Stimulated activated CD4-positive, alpha-beta T cell treated with anti-CD3 and anti-CD28 coated beads, TNF-alpha, amount 100 ng/mL, for 4 hours (primary cell): Measurements from ENCODE around the gene SRSF8.
"Not testable (repeated sequence)": the region's sequence is repeated elsewhere in the genome, so short reads cannot be mapped to it uniquely, and the experiment has no call there.

ENCODE experiments used
- DNase-seq, 3 experiments: peaks; one replicate each; pipeline ENCODE4 v3.0.0-alpha.2; 2020; ENCODE audit warnings: low read depth in 3 of 3

Gene SRSF8

GRCh38 chr11:95066716-95067038 is at the start of gene SRSF8:
Gene SRSF8, plus strand, starts transcription at chr11:95066919. Its CDS starts 308 bp downstream, at chr11:95067227.
- DNase-seq: no peak

GRCh38 chr11:95021468-95021867 is 45.3 kb upstream of the SRSF8 start:
- not testable (repeated sequence) for DNase-seq

GRCh38 chr11:95024958-95025357 is 41.8 kb upstream of the SRSF8 start, which contains the start of gene KDM4E:
Gene KDM4E, plus strand, starts transcription at chr11:95025258. Its CDS starts 300 bp downstream, at chr11:95025558.
- DNase-seq: no peak

- not testable (repeated sequence) for DNase-seq
Measured at GRCh38 chr11:95025594-95025993, 41.1 kb upstream of the SRSF8 start.

- no peak for DNase-seq
Measured at GRCh38 chr11:95028357-95028756, 38.4 kb upstream of the SRSF8 start.

- DNase-seq: no peak
Measured at GRCh38 chr11:95033051-95033450, 33.7 kb upstream of the SRSF8 start.

- no peak for DNase-seq
Measured at GRCh38 chr11:95035316-95035715, 31.4 kb upstream of the SRSF8 start.

- not testable (repeated sequence) for DNase-seq
Measured at GRCh38 chr11:95037356-95038035, 29.2 kb upstream of the SRSF8 start.

GRCh38 chr11:95042239-95042638 is 24.5 kb upstream of the SRSF8 start:
- DNase-seq: no peak

GRCh38 chr11:95042906-95043305 is 23.8 kb upstream of the SRSF8 start:
- DNase-seq: no peak

- DNase-seq: no peak
Measured at GRCh38 chr11:95044010-95044409, 22.7 kb upstream of the SRSF8 start.

- no peak for DNase-seq
Measured at GRCh38 chr11:95045812-95046211, 20.9 kb upstream of the SRSF8 start.

GRCh38 chr11:95049122-95049521 is 17.6 kb upstream of the SRSF8 start, which contains the start of gene KDM4F:
Gene KDM4F, plus strand, starts transcription at chr11:95049422.
- DNase-seq: not testable (repeated sequence)

GRCh38 chr11:95050595-95051202 is 16.0 kb upstream of the SRSF8 start:
- DNase-seq: no peak

- DNase-seq: no peak
Measured at GRCh38 chr11:95054356-95054755, 12.4 kb upstream of the SRSF8 start.

- no peak for DNase-seq
Measured at GRCh38 chr11:95055283-95055897, 11.3 kb upstream of the SRSF8 start.

GRCh38 chr11:95057959-95058358 is 8.8 kb upstream of the SRSF8 start:
- DNase-seq: no peak

- DNase-seq: no peak
Measured at GRCh38 chr11:95058621-95059020, 8.1 kb upstream of the SRSF8 start.

- no peak for DNase-seq
Measured at GRCh38 chr11:95059046-95059445, 7.7 kb upstream of the SRSF8 start.

GRCh38 chr11:95065336-95065735 is 1.4 kb upstream of the SRSF8 start:
- no peak for DNase-seq

- DNase-seq: peak; percentile 40 to 67 (median 56)
Measured at GRCh38 chr11:95067039-95067840, 521 bp downstream of the SRSF8 start.

GRCh38 chr11:95067841-95068219 is 1.1 kb downstream of the SRSF8 start:
- DNase-seq: no peak
